Type B pancreatic cell (in vitro differentiated cells): ENCODE results near the gene GM2A. TPM values are rescaled to one million over a fixed set of nuclear protein-coding genes. Genes with fewer than 3 reads are reported as not detected.

ENCODE experiments used
- DNase-seq: peaks from one replicate; pipeline ENCODE4 v3.0.0; 2021; ENCODE audit warnings: mixed read lengths; ENCODE audit not compliant: unreplicated experiment; ENCODE audit errors: extremely low spot score
- H3K27ac Mint-ChIP-seq: 2 replicates; pipeline ENCODE4 v1.8.0; 2021; ENCODE audit warnings: mild to moderate bottlenecking, mixed read lengths
- H3K27me3 Mint-ChIP-seq: 2 replicates; pipeline ENCODE4 v1.8.0; 2021; ENCODE audit warnings: mixed read lengths
- H3K36me3 Mint-ChIP-seq: 2 replicates; pipeline ENCODE4 v1.8.0; 2021; ENCODE audit warnings: mixed read lengths
- H3K4me1 Mint-ChIP-seq: one replicate; pipeline ENCODE4 v1.8.0; 2021; ENCODE audit warnings: mixed read lengths; ENCODE audit not compliant: unreplicated experiment
- H3K4me3 Mint-ChIP-seq: 2 replicates; pipeline ENCODE4 v1.8.0; 2021; ENCODE audit warnings: mild to moderate bottlenecking, mixed read lengths
- H3K9me3 Mint-ChIP-seq: 2 replicates; pipeline ENCODE4 v1.8.0; 2021; ENCODE audit warnings: mixed read lengths
- CTCF ChIP-seq: fragments of 200-600 bp; sonication (generic); conservative IDR thresholded peaks from 2 replicates; pipeline ENCODE4 v1.5.0; 2021; ENCODE audit warnings: antibody characterized with exemption, mild to moderate bottlenecking
- total RNA-seq: library from RNA; stranded (reverse); gene quantifications from 2 replicates; pipeline ENCODE4 v1.2.1, GENCODE V29; 2021; ENCODE audit warnings: low replicate concordance

The GM2A gene
- total RNA-seq, 1 donor from 2014 or later = 38.1 TPM

GRCh38 chr5:151243127-151243526, 9.9 kb upstream of the GM2A start:
- TF ChIP-seq CTCF = no peak
- no peak overlapping the region for H3K4me3 Mint-ChIP-seq
- DNase-seq = no peak
- H3K27me3 Mint-ChIP-seq = no peaks in the 10 kb centered on the region
- H3K27ac Mint-ChIP-seq = no peak overlapping the region
- H3K9me3 Mint-ChIP-seq = no peaks in the 10 kb centered on the region
- H3K36me3 Mint-ChIP-seq = no peaks in the 10 kb centered on the region
- H3K4me1 Mint-ChIP-seq = peaks cover 14% of the 10 kb centered on the region

- Mint-ChIP-seq H3K27me3 (no peaks in the 10 kb centered on the region), H3K4me3 (no peak overlapping the region), H3K4me1 (peaks cover 12% of the 10 kb centered on the region), H3K9me3 (no peaks in the 10 kb centered on the region), H3K36me3 (no peaks in the 10 kb centered on the region), H3K27ac (no peak overlapping the region)
- no peak for DNase-seq
- no peak for TF ChIP-seq CTCF
These were observed 9.4 kb upstream of the GM2A start for GRCh38 chr5:151243564-151243963.

- Mint-ChIP-seq H3K4me1 (peaks cover 10% of the 10 kb centered on the region), H3K4me3 (no peak overlapping the region), H3K36me3 (no peaks in the 10 kb centered on the region), H3K9me3 (no peaks in the 10 kb centered on the region), H3K27ac (no peak overlapping the region), H3K27me3 (peaks cover 3% of the 10 kb centered on the region)
- no peak for DNase-seq
- no peak for TF ChIP-seq CTCF
These were observed 8.8 kb upstream of the GM2A start for GRCh38 chr5:151244206-151244605.

GRCh38 chr5:151245680-151246219, 7.2 kb upstream of the GM2A start:
- no peak overlapping the region for H3K27ac Mint-ChIP-seq
- no peak for TF ChIP-seq CTCF
- H3K27me3 Mint-ChIP-seq = peaks cover 3% of the 10 kb centered on the region
- H3K9me3 Mint-ChIP-seq = no peaks in the 10 kb centered on the region
- H3K4me3 Mint-ChIP-seq = no peak overlapping the region
- peaks cover 6% of the 10 kb centered on the region for H3K4me1 Mint-ChIP-seq
- DNase-seq = no peak
- H3K36me3 Mint-ChIP-seq = no peaks in the 10 kb centered on the region

GRCh38 chr5:151248651-151249050, 4.3 kb upstream of the GM2A start:
- no peak for DNase-seq
- Mint-ChIP-seq H3K4me3 (no peak overlapping the region), H3K27me3 (peaks cover 3% of the 10 kb centered on the region), H3K36me3 (no peaks in the 10 kb centered on the region), H3K9me3 (no peaks in the 10 kb centered on the region), H3K4me1 (peaks cover 5% of the 10 kb centered on the region), H3K27ac (no peak overlapping the region)
- TF ChIP-seq CTCF = no peak

GRCh38 chr5:151249281-151249680, 3.7 kb upstream of the GM2A start:
- Mint-ChIP-seq H3K4me3 (no peak overlapping the region), H3K4me1 (peaks cover 10% of the 10 kb centered on the region), H3K9me3 (no peaks in the 10 kb centered on the region), H3K27me3 (peaks cover 3% of the 10 kb centered on the region), H3K36me3 (no peaks in the 10 kb centered on the region), H3K27ac (no peak overlapping the region)
- no peak for DNase-seq
- no peak for TF ChIP-seq CTCF
